Caco-2 (cell line): ENCODE results near the gene TWIST2. TPM values are rescaled to one million over a fixed set of nuclear protein-coding genes. Genes with fewer than 3 reads are reported as not detected.

Experiments used
- BruUV-seq: library from RNA; stranded (reverse); fragments of 400-500 nt; replicated peaks from 2 replicates; lab custom pipeline; 2021; lab: Mats Ljungman, UMichigan
- CTCF ChIA-PET: fragments of 300-600 bp; sonication (Branson Sonifier 250); formaldehyde crosslinking; loops from one replicate; lab custom pipeline; 2022; ENCODE audit warnings: antibody characterized with exemption; lab: Charles Lee
- POLR2A ChIA-PET: fragments of 300-600 bp; sonication (Branson Sonifier 250); formaldehyde crosslinking; loops from one replicate; lab custom pipeline; 2022; ENCODE audit warnings: antibody characterized with exemption; lab: Charles Lee
- DNase-seq, 2 experiments: peaks; one replicate each; pipeline versions ENCODE4 v3.0.0 to v3.0.0-alpha.2; 2020 to 2022
- H3K27me3 ChIP-seq: replicated peaks from 2 replicates; pipeline ENCODE4 v1.6.0; 2011; ENCODE audit warnings: low read length; ENCODE audit not compliant: control insufficient read depth, insufficient read depth
- H3K36me3 ChIP-seq: 2 replicates; pipeline ENCODE4 v1.5.1; 2011; ENCODE audit warnings: low read length; ENCODE audit not compliant: control insufficient read depth, insufficient read depth
- H3K4me1 ChIP-seq: fragments of 250-450 bp; sonication (Bioruptor Pico); 2 replicates; pipeline ENCODE4 v1.5.1; 2020; ENCODE audit warnings: mild to moderate bottlenecking
- H3K4me3 ChIP-seq: 2 replicates; pipeline ENCODE4 v1.5.1; 2011; ENCODE audit warnings: low read depth, mild to moderate bottlenecking, control low read depth, low read length
- H3K9me3 ChIP-seq: fragments of 250-450 bp; sonication (Bioruptor Pico); 2 replicates; pipeline ENCODE4 v1.5.1; 2020; ENCODE audit warnings: mild to moderate bottlenecking, moderate library complexity
- H3K27ac Mint-ChIP-seq: one replicate; pipeline ENCODE4 v1.8.0; 2022; ENCODE audit warnings: mixed read lengths; ENCODE audit not compliant: unreplicated experiment
- H3K27me3 Mint-ChIP-seq: one replicate; pipeline ENCODE4 v1.8.0; 2022; ENCODE audit warnings: mixed read lengths; ENCODE audit not compliant: insufficient read depth, unreplicated experiment
- H3K36me3 Mint-ChIP-seq: one replicate; pipeline ENCODE4 v1.8.0; 2022; ENCODE audit warnings: mild to moderate bottlenecking, mixed read lengths; ENCODE audit not compliant: insufficient read depth, unreplicated experiment
- H3K4me1 Mint-ChIP-seq: one replicate; pipeline ENCODE4 v1.8.0; 2022; ENCODE audit warnings: low read depth, mixed read lengths; ENCODE audit not compliant: unreplicated experiment
- H3K4me3 Mint-ChIP-seq: one replicate; pipeline ENCODE4 v1.8.0; 2022; ENCODE audit warnings: mild to moderate bottlenecking, moderate library complexity, mixed read lengths; ENCODE audit not compliant: unreplicated experiment
- H3K9me3 Mint-ChIP-seq: one replicate; pipeline ENCODE4 v1.8.0; 2022; ENCODE audit warnings: mixed read lengths; ENCODE audit not compliant: unreplicated experiment
- intact Hi-C: fragments of 100-400 bp; cut with micrococcal nuclease; formaldehyde crosslinking; loops from one replicate; pipeline ENCODE4 v1.10.0; 2022; ENCODE audit not compliant: unreplicated experiment
- total RNA-seq: library from RNA; stranded (reverse); gene quantifications from 2 replicates; pipeline ENCODE4 v1.2.3, GENCODE V29; 2022
- TF ChIP-seq, protein P1 (sequence below), 2 experiments: fragments of 200-600 bp in 1 of 2; IDR thresholded peaks; 1 replicate in 1 of 2; 2 replicates in 1 of 2; pipeline versions ENCODE4 v1.5.1 to v1.8.0; 2011 to 2022; ENCODE audit warnings: antibody characterized with exemption in 1 of 2, control low read depth in 1 of 2, inconsistent platforms in 1 of 2, low read depth in 1 of 2, low read length in 1 of 2, mild to moderate bottlenecking in 1 of 2, moderate library complexity in 1 of 2; ENCODE audit not compliant: insufficient read depth in 1 of 2, severe bottlenecking in 1 of 2, unreplicated experiment in 1 of 2

TWIST2 gene
- total RNA-seq, 1 experiment from 2014 or later, result not detected

DNA sequence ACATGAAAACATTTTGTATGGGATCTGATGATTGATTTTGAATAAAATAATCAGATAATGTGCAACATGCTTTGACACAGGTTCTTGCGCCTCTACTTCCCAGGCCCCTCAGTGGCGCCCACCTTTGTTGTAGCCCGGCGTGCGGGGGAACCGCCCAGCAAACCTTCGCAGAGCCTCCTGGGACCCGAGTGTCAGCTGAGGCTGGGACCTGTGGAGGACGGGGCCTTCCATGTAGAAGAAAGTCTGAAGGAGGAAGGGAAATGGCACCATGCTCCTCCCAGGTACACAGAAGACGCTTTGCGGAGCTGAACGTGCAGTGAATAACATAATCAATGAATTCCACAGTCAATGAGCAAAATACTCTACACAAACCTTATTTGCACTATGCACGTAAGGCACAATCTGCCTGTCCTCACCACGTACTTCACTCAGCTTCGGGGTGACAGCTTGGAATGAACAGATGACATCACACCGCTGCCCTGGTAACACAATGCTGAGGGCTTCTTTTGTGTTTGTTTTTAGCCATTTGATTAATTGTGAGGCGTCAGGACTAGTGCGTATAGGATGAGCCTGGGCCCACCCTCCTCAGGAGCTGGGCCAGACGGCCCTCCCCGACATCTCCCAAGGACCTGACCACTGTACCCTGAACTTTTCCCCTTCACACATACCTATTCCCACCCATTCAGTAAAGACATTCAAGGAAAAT lies 78.1 kb downstream of the TWIST2 start:
- H3K36me3 ChIP-seq, result no peaks in the 10 kb centered on the region
- DNase-seq, result no peak
- ChIA-PET CTCF (no interaction called here), POLR2A (interaction anchor here (0.6 kb wide), 1 partner anchor 483 kb away, joined by 3 read pairs; no protein-coding TSS in a partner anchor)
- peaks cover 2% of the 10 kb centered on the region for H3K27me3 Mint-ChIP-seq
- no peaks in the 10 kb centered on the region for H3K4me1 ChIP-seq
- no TSS peak for BruUV-seq
- H3K4me3 ChIP-seq, result no peak overlapping the region
- H3K27me3 ChIP-seq, result no peaks in the 10 kb centered on the region
- no peaks in the 10 kb centered on the region for H3K9me3 Mint-ChIP-seq
- TF ChIP-seq, protein P1, sequence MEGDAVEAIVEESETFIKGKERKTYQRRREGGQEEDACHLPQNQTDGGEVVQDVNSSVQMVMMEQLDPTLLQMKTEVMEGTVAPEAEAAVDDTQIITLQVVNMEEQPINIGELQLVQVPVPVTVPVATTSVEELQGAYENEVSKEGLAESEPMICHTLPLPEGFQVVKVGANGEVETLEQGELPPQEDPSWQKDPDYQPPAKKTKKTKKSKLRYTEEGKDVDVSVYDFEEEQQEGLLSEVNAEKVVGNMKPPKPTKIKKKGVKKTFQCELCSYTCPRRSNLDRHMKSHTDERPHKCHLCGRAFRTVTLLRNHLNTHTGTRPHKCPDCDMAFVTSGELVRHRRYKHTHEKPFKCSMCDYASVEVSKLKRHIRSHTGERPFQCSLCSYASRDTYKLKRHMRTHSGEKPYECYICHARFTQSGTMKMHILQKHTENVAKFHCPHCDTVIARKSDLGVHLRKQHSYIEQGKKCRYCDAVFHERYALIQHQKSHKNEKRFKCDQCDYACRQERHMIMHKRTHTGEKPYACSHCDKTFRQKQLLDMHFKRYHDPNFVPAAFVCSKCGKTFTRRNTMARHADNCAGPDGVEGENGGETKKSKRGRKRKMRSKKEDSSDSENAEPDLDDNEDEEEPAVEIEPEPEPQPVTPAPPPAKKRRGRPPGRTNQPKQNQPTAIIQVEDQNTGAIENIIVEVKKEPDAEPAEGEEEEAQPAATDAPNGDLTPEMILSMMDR (IDR thresholded peaks at IDR 0.05; ENCODE audit: insufficient read depth in 1 of 2, low read depth in 1 of 2, low read length in 1 of 2, severe bottlenecking in 1 of 2, unreplicated experiment in 1 of 2), result no peak
- no peak overlapping the region for H3K27ac Mint-ChIP-seq
- no peaks in the 10 kb centered on the region for H3K36me3 Mint-ChIP-seq
- H3K4me3 Mint-ChIP-seq, result no peak overlapping the region
- no peaks in the 10 kb centered on the region for H3K9me3 ChIP-seq
- intact Hi-C loops, result no loop called here
- H3K4me1 Mint-ChIP-seq, result no peaks in the 10 kb centered on the region

DNA sequence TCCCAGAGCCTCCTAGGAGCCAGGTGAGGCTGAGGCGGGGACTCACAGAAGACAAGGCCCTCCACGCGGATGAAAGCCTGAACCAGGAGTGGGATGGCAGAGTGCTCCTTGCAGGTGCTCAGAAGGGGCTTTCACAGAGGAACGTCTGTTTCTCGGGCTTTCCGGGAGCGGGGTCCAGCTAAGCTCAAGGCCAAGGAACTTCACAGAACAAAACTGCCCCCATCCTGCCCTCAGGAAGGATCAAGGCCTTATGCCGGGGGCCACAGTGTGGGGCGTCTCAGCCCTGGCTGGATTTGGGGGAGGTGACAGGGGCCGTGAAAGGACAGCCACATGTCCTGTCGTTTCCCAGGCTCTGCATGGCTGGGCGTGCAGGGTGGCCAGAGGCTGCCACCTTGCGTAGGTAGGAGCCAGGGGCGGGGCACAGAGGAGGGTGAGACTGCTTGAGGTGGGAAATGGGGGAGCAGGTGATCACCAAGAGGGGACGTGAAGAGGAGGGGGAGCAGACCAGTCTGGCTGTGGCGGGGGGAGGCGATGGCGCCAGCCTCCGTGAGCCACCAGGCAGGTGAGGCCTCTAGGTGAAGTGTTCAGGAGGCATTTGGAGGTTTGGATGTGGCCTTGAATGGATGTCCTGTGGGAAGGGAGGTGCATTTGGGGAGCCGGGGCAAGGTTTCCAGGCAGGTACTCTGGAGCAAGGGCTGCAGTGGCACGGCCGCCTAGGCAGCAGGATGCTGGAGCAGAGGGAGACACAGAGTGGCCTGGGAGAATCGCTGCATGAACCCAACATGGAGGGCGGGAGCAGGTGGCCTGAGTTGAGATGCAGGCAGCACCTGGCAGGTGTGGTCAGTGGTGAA lies 79.1 kb downstream of the TWIST2 start:
- Histone ChIP-seq H3K27me3 (no peaks in the 10 kb centered on the region), H3K9me3 (no peaks in the 10 kb centered on the region)

More for the DNA sequence above, 79.1 kb downstream of the TWIST2 start:
- Mint-ChIP-seq H3K36me3 (no peaks in the 10 kb centered on the region), H3K4me1 (no peaks in the 10 kb centered on the region), H3K27me3 (peaks cover 2% of the 10 kb centered on the region), H3K4me3 (no peak overlapping the region), H3K9me3 (no peaks in the 10 kb centered on the region), H3K27ac (no peak overlapping the region)
- no peak for DNase-seq
- TF ChIP-seq, protein P1 (IDR thresholded peaks at IDR 0.05; ENCODE audit: insufficient read depth in 1 of 2, low read depth in 1 of 2, low read length in 1 of 2, severe bottlenecking in 1 of 2, unreplicated experiment in 1 of 2), result no peak
- Histone ChIP-seq H3K4me1 (no peaks in the 10 kb centered on the region), H3K4me3 (no peak overlapping the region), H3K36me3 (no peaks in the 10 kb centered on the region)
- ChIA-PET POLR2A (no interaction called here), CTCF (no interaction called here)
- intact Hi-C loops, result no loop called here
- BruUV-seq, result no TSS peak
